HG03442 (cell line): ENCODE results near the gene CYP11A1.
"Not testable (repeated sequence)": the region's sequence is repeated elsewhere in the genome, so short reads cannot be mapped to it uniquely, and the experiment has no call there.

ENCODE experiments used
- ATAC-seq: cut with Tn5 transposase; IDR thresholded peaks from one replicate; pipeline ENCODE4 v1.9.1; 2021; ENCODE audit warnings: mild to moderate bottlenecking, moderate library complexity; ENCODE audit not compliant: unreplicated experiment

The CYP11A1 gene

GRCh38 chr15:74400915-74401757 lies 33.7 kb upstream of the CYP11A1 start:
- no peak for ATAC-seq

- no peak for ATAC-seq
Observed at GRCh38 chr15:74400313-74400860, 32.9 kb upstream of the CYP11A1 start.

GRCh38 chr15:74399511-74400312 lies 32.3 kb upstream of the CYP11A1 start:
- no peak for ATAC-seq

- ATAC-seq = no peak
Observed at GRCh38 chr15:74399100-74399499, 31.7 kb upstream of the CYP11A1 start.

GRCh38 chr15:74398183-74398582 lies 30.7 kb upstream of the CYP11A1 start:
- ATAC-seq = no peak

GRCh38 chr15:74397239-74398068 lies 30.0 kb upstream of the CYP11A1 start:
- ATAC-seq = peak; percentile 26

- ATAC-seq = no peak
Observed at GRCh38 chr15:74396445-74397238, 29.2 kb upstream of the CYP11A1 start.

- ATAC-seq = no peak
Observed at GRCh38 chr15:74396146-74396438, 28.6 kb upstream of the CYP11A1 start.

- no peak for ATAC-seq
Observed at GRCh38 chr15:74395319-74396145, 28.1 kb upstream of the CYP11A1 start.

- ATAC-seq = no peak
Observed at GRCh38 chr15:74394090-74394846, 26.8 kb upstream of the CYP11A1 start.

- no peak for ATAC-seq
Observed at GRCh38 chr15:74393423-74393822, 26.0 kb upstream of the CYP11A1 start.

- no peak for ATAC-seq
Observed at GRCh38 chr15:74392902-74393301, 25.5 kb upstream of the CYP11A1 start.

- no peak for ATAC-seq
Observed at GRCh38 chr15:74392451-74392830, 25.0 kb upstream of the CYP11A1 start.

GRCh38 chr15:74391582-74392450 lies 24.4 kb upstream of the CYP11A1 start:
- no peak for ATAC-seq

GRCh38 chr15:74390647-74391288 lies 23.3 kb upstream of the CYP11A1 start:
- ATAC-seq = no peak

GRCh38 chr15:74390049-74390646 lies 22.7 kb upstream of the CYP11A1 start:
- not testable (repeated sequence) for ATAC-seq
